Stimulated activated CD8-positive, alpha-beta memory T cell treated with anti-CD3 and anti-CD28 coated beads, Interleukin-12 subunit alpha, Interleukin-12 subunit beta, amount 100 ng/mL, for 24 hours (primary cell): Measurements from ENCODE around the gene BCL10.
A peak's percentile ranks its signal among the peaks of the same experiment; 100 is the strongest.

Source experiments
- DNase-seq: peaks from one replicate; pipeline ENCODE4 v3.0.0-alpha.2; 2020; ENCODE audit errors: extremely low read depth

The BCL10 gene

GRCh38 chr1:85297855-85298629 lies 21.6 kb upstream of the BCL10 start:
- peak; percentile 55 for DNase-seq

- DNase-seq = no peak
Observed at GRCh38 chr1:85297538-85297854, 21.1 kb upstream of the BCL10 start.

GRCh38 chr1:85296980-85297379 lies 20.5 kb upstream of the BCL10 start:
- no peak for DNase-seq

- DNase-seq = no peak
Observed at GRCh38 chr1:85295654-85296053, 19.2 kb upstream of the BCL10 start.

GRCh38 chr1:85295006-85295431 lies 18.6 kb upstream of the BCL10 start:
- no peak for DNase-seq

- DNase-seq = no peak
Observed at GRCh38 chr1:85290826-85291225, 14.4 kb upstream of the BCL10 start.

- DNase-seq = no peak
Observed at GRCh38 chr1:85289848-85290335, 13.5 kb upstream of the BCL10 start.

GRCh38 chr1:85289207-85289847 lies 12.9 kb upstream of the BCL10 start:
- no peak for DNase-seq

GRCh38 chr1:85284202-85284601 lies 7.8 kb upstream of the BCL10 start:
- no peak for DNase-seq

- DNase-seq = no peak
Observed at GRCh38 chr1:85283475-85284199, 7.2 kb upstream of the BCL10 start.

- DNase-seq = no peak
Observed at GRCh38 chr1:85282424-85282823, 6.0 kb upstream of the BCL10 start.

- no peak for DNase-seq
Observed at GRCh38 chr1:85280636-85281035, 4.2 kb upstream of the BCL10 start.

GRCh38 chr1:85279458-85280080 lies 3.1 kb upstream of the BCL10 start:
- DNase-seq = no peak

- no peak for DNase-seq
Observed at GRCh38 chr1:85278853-85279314, 2.5 kb upstream of the BCL10 start.

- no peak for DNase-seq
Observed at GRCh38 chr1:85277802-85278201, 1.4 kb upstream of the BCL10 start.

GRCh38 chr1:85276978-85277639 lies 677 bp upstream of the BCL10 start:
- DNase-seq = no peak

- DNase-seq = no peak
Observed at GRCh38 chr1:85275701-85276214, 674 bp downstream of the BCL10 start.

- no peak for DNase-seq
Observed at GRCh38 chr1:85274969-85275453, 1.4 kb downstream of the BCL10 start.

- DNase-seq = no peak
Observed at GRCh38 chr1:85273397-85273796, 3.0 kb downstream of the BCL10 start.

GRCh38 chr1:85268801-85269585 lies 7.4 kb downstream of the BCL10 start:
- DNase-seq = no peak
